Measurements from ENCODE around the gene ATG101.
A peak's percentile ranks its signal among the peaks of the same experiment; 100 is the strongest.

ATG101 gene

DNA sequence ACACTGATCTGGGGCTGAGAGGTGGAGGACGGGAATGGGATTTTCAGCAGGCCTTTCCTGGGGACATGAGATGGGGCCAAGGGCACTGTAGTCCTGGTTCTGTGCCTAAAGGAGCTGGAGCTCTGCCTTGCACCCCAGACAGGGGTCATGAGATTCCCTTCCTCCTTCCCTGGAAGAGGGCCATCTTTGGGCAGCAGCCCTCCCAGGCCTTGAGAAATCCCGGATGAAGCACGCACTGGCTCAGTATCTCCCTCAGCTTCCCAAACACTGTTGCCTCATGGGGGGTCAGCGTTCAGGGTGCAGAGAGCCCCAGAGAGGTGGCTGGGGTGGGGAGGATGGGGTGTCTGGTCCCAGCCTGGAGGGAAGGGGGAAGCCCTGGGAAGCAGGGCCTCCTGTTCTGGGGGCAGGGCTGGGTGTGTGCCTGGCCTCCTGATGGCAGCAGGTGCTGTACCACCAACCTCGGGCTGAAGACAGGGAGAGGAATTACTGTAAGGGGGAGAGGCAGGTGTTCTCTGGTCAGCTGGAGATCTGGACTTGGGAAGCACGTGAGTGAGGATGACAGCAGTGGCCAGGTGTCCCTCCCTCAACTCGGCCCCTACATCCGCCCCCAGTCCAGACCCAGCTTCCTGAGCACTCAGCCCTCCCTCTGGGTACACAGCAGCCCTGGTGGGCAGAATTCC is 26.9 kb upstream of the ATG101 start:
- DNase-seq, result no peak

DNA sequence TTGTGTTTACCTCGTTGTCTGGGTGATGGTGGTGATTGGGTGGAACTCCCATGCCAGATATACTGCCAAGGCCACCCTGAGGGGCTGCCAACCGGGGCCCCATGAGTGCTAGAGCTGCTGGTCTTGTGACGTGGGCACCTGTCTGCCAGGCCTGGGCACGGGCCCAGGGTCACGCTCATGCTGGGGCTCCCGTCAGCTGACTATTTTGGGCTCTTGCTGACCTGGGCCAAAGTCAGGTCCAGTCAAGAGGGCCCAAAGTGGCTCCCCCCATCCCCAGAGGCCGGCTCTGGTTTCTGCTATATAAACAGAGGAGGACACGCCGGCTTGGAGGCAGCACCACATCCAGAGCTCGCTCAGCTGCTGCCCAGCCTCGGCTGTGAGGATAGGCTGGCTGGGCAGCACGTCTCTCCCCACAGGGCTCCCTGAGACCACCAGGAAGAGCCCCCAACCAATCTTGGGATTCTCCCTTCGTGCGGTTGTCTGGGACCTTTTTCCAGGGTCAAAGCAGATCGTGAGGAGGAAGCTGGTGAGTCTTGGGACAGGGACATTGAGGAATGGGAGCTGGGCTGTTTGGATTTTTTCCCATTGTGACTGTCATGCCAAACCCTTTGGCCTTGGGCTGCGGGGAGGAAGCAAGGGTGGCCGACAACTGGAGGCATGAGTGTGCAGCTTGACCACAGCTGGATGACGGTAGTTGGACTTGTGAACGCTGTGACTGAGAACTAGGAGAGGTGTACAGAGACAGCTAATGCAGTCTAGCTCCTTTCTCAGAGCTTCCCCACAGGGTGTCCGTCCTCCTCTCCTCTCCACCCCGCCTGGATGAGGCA is 26.2 kb upstream of the ATG101 start:
- DNase-seq, result no peak

DNA sequence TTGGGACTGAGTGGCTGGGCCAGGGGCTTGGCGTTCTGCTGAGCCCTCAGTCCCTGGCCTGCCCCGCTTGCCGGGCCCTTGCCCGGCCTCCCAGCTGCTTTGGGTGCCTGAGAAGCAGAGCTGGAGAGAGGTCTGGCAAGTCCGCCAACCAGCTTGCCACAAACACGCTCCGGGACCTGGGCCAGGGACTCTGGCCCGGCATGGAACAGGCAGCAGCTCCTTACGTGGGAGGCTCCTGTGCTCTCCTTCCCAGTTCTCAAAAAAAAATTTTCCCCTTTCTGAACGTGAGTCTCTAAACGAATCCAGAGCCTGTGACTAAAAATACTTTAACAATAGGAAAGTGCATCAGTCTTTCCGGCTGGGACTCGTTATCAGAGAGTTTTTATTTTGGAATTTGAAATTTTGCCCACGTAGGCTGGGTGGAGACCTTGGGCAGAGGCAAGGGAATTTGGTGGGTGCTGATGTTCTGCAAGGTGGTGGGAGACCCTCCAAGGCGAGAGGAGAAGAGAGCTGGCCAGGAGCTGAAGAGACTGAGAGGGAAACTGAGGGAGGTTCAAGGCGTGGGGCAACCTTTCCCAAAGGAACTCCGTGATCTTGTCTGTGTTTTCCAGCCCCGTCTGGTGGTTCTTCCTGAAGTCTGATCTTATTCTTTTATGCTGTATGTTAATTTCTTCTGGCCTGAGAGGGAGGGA is 25.3 kb upstream of the ATG101 start:
- no peak for DNase-seq

DNA sequence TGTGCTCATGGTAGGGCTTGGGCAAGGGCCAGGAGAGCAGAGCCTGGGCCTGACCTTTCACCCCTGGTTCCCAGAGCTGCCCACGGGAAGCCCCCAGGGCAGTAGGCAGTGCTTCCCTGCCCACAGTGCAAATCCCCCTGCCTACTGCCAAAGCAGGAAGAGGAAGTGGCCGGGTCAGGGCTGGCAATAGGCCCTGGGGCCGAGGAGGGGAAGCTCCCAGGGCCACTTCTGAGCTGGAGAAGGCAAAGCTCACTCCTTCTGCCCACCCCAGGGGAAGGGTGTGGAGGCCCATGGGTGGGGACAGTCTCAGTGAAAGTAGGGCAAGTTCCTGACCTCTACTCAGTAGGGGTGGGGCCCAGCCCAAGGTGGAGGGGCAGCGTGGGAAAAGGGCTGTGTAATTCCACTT is 24.0 kb upstream of the ATG101 start:
- no peak for DNase-seq

DNA sequence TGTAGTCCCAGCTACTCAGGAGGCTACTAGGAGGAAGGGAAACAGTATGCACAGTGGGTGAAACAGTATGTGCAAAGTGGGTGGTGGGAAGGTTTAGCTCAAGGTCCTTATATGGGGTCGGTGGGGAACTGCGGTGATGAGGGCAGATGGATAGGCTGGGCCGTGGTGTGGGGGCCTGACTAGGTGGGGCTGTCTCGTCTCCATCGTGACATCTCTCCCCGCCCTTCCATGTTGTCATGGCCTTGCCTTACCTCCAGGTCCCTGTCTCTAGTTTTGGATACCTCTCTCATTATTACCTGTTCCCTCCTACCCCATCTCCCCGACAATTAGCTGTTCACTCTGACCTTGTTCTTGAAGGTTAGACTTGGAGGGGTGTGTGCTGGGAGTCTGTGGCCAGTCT is 22.9 kb upstream of the ATG101 start:
- DNase-seq, result no peak

DNA sequence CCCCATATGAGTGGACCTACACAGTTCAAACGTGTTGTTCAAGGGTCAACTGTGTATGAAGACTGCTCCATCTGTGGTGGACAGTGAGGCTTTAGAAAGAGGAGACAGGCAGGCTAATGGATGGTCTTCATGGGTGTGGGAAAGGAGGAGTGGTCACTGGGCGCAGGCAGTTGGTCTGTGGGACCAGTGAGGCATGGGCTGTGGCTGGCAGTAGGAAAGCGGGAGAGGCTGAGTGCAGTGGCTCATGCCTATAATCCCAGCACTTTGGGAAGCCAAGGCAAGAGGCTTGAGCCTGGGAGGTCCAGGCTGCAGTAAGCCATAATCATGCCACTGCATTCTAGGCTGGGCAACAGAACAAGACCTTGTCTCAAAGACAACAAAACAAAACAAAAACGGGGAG is 20.5 kb upstream of the ATG101 start:
- no peak for DNase-seq

DNA sequence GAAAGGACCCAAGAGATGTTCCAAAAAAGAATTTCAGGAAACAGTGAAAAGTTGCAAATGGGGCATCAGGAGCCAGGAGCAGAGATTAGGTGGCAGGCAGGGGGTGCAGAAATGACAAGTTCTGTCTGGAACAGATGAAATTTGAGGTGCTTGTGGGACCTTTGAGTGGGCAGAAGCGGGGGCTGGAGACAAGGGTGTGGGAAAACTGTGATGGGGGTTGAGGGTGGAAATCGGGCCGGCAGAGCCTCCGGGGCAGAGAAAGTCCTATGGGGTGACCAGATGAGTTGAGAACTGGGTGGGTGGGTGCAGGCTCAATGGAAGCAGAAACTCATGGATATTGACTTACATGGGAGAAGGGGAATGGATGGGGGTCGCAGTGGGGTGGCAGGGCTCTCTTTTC is 20.1 kb upstream of the ATG101 start:
- DNase-seq, result no peak

DNA sequence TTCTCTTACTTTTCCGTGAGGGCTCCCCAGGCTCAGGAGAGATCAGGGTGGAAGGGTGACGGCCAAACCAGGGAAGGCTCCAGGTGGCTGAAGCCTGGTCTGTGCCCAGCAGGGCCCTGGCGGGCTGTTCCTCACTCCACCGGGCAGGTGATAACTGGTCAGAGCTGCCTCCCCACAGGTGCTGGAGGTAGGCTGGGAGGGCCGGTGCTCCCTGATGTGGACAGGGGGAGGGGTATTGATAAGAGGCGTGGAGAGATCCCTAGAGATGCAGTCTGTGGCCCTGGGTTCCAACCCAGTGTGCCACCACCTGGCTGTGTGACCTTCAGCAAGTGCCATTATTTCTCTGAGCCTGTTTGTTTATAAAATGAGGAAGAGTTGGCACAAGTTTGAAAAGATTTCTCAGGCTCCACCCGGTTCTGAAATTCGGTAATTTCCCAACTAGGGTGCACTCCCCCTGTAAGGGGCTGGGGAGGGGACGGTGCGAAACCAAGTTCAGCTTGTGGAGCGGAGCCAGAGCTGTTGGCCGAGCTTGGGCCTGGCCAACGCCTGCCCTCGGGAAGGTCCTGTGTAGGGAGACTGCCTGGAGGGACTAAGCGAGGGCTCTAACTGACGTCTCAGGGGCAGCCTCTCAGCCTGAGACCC is 19.5 kb upstream of the ATG101 start:
- DNase-seq, result no peak

DNA sequence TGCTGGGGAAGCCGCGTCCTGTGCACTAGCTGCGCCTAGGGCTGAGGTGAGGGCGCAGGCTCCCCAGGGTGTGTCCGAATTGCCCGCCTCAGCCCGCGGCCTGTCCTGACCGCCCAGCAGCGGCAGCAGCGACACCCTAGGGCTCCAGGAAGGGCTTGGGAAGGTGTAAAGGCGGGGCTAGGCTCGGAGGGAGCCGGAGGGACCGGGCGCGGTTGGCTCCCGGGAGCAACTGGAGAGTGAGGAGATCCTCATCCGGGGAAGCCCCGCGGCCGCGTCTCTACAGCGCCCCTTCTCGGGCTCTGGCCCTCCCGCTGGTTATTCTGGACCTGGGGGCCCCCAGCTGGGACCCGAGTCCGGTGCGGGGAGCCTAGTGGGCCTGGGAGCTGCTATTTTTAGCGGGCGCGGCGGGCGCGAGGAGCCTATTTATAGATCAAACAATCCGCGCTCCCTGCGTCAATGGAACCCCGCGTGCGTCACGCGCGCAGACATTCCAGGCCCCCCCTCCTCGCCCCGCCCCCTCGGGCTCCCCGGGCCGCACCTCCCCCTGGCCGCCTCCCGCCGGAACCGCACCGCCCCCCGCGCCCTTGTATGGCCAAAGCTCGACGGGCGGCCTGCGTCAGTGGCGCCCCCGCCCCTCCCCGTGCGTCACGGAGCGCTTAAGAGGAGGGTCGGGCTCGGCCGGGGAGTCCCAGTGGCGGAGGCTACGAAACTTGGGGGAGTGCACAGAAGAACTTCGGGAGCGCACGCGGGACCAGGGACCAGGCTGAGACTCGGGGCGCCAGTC is 18.8 kb upstream of the ATG101 start, which contains the start of gene NR4A1:
Gene NR4A1, plus strand, starts transcription at position 685 of the 784 bp plus-strand sequence. CDS start 2,887 bp downstream, outside the sequence.
- peak; percentile 38 for DNase-seq

DNA sequence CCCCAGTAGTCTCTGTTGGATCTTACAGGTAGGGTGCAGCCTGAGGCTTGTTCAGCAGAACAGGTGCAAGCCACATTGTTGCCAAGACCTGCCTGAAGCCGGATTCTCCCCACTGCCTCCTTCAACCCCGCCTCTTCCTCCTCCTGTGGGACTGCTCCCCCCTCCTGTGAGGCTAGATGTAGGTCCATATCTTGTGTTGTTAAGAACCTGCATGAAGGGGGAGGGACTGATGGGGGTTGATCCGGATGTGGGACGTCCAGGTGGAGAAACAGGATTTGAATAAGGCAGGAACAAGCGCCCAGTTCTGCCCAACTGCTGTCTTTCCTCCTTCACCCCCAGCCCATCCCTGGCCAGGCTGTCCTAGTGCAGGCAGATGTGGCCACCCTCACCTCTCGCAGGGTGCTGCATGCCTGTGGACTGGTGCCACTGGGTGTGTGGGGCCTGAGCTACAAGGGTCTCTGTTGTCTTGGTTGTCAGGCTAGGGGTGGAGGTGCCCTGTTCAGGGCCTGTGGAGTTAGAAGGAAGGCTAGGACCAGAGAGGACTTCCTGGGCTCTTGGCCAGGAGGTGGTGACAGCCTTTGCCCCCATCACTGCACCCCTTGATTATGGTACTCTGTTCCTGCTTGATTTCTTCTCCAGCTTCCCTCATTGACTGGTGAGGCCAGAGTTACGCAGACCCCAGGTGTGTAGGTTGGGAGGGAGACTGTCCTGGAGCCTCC is 17.2 kb upstream of the ATG101 start:
- DNase-seq, result no peak

DNA sequence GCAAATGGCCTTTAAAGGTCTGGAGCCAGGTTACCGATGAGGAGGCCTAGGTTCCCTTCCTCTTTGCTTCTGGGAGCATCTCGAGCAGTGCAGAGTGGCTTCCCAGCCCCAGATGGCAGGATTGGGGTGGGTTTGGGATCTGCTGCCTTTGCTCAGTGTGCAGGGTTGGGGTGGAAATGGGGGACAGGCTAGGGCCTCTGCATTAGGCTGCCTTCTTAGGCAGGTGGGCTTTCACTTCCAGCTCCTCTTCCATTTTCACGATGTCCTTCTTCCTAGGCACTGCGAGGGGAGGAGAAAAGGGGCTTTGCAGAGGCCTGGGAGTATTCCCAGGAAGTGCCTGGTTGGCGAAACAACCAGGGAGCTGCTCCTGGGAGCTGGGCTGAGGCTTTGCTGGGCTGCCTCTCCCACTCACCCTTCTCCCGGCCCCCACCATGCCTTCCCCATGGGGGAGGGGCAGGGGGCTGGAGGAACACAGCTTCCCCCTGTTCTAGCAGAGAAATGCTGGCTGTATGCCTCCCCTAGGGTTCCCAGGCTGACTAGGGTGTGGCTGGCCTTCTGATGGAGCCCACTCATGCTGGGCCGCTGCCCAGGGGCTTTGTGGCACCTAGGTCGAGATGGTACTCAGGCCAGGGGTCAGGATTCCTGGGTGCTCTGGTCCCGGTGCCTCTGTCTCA is 16.1 kb upstream of the ATG101 start:
- no peak for DNase-seq

DNA sequence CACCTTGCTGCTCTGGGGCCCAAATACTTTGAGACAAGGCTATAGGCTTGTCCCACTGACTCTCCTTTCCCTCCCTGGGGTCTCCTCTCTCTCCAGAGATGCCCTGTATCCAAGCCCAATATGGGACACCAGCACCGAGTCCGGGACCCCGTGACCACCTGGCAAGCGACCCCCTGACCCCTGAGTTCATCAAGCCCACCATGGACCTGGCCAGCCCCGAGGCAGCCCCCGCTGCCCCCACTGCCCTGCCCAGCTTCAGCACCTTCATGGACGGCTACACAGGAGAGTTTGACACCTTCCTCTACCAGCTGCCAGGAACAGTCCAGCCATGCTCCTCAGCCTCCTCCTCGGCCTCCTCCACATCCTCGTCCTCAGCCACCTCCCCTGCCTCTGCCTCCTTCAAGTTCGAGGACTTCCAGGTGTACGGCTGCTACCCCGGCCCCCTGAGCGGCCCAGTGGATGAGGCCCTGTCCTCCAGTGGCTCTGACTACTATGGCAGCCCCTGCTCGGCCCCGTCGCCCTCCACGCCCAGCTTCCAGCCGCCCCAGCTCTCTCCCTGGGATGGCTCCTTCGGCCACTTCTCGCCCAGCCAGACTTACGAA is 15.4 kb upstream of the ATG101 start:
- DNase-seq, result no peak

DNA sequence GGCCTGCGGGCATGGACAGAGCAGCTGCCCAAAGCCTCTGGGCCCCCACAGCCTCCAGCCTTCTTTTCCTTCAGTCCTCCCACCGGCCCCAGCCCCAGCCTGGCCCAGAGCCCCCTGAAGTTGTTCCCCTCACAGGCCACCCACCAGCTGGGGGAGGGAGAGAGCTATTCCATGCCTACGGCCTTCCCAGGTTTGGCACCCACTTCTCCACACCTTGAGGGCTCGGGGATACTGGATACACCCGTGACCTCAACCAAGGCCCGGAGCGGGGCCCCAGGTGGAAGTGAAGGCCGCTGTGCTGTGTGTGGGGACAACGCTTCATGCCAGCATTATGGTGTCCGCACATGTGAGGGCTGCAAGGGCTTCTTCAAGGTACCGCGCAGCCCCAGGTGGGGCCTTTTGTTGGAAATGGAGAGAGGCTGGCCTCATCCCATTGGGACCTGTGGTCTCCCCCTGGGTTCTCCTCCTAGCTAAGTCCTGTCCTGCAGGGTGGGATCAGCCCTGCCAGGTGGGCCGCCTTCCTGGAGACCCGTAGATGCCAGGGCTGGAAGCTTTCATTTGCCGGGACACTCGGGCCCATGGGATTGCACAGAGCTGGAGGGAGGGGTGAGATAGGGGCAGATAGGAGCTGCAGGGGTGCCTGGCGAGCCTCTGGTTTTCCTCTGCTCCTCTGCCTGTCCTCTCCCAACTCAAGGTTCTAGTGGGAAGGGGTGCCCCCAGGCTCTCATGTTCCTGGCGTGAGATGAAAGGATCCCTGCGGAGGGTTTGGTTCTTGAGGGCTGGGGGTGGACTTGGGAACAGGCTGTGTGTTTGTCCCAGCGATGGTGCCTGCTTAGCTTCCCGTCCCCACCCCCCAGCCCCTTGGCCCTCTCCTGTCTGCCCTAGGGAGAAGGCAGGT is 14.7 kb upstream of the ATG101 start:
- DNase-seq, result no peak

DNA sequence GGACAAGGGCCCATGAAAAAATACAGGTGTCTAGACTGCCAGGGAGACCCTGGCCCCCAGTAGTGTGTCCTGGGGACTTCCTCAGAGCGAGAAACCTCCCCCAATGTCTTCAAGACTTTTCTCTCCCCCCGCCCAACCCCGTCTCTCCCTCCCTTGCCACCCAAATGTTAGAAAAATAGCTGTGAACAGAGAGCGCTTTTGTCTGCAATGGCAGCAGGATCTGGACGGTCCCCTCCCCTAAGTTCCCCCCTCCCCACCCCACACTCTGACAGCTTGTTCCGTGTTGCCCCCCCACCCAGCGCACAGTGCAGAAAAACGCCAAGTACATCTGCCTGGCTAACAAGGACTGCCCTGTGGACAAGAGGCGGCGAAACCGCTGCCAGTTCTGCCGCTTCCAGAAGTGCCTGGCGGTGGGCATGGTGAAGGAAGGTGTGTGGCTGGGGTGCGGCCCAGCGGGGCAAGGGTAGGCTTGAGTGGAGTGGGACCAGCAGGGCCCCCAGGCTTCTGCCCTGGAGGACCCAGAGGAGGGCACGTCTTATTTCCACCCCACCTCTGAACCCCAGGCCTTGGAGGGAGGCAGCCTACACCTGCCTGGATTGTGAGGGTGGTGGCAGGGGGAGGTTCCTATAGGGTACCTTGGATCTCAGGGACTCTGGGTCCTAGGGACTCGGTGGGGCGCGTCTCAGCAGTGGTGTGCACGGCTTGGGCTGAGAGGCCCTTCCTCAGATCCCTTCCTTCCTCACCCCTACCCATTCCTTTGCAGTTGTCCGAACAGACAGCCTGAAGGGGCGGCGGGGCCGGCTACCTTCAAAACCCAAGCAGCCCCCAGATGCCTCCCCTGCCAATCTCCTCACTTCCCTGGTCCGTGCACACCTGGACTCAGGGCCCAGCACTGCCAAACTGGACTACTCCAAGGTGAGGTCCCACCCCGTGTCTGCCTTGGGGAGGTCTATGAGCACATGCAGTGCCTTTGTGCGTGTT is 13.8 kb upstream of the ATG101 start:
- DNase-seq, result no peak

DNA sequence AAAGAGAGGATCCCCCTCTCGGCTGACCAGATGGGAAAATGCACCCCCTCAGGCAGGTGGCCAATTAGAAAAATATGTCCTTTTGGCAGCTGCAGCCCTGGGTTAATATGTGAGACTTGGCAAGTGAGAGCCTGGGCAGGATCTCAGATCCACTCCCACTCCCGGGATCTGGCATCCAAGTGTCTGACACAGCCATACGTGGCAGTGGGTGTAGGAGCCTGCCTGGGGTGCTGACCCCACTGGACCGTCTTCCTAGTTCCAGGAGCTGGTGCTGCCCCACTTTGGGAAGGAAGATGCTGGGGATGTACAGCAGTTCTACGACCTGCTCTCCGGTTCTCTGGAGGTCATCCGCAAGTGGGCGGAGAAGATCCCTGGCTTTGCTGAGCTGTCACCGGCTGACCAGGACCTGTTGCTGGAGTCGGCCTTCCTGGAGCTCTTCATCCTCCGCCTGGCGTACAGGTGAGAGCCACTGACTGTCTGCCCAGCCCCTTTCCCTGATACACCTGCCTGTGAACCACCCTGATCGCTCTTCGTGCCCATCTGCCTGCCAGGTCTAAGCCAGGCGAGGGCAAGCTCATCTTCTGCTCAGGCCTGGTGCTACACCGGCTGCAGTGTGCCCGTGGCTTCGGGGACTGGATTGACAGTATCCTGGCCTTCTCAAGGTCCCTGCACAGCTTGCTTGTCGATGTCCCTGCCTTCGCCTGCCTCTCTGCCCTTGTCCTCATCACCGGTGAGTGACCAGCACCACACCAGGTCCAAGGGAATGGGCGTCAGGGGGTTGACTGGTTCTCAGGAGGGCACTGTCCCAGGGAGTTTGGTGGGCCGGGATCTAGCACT is 12.8 kb upstream of the ATG101 start:
- no peak for DNase-seq

DNA sequence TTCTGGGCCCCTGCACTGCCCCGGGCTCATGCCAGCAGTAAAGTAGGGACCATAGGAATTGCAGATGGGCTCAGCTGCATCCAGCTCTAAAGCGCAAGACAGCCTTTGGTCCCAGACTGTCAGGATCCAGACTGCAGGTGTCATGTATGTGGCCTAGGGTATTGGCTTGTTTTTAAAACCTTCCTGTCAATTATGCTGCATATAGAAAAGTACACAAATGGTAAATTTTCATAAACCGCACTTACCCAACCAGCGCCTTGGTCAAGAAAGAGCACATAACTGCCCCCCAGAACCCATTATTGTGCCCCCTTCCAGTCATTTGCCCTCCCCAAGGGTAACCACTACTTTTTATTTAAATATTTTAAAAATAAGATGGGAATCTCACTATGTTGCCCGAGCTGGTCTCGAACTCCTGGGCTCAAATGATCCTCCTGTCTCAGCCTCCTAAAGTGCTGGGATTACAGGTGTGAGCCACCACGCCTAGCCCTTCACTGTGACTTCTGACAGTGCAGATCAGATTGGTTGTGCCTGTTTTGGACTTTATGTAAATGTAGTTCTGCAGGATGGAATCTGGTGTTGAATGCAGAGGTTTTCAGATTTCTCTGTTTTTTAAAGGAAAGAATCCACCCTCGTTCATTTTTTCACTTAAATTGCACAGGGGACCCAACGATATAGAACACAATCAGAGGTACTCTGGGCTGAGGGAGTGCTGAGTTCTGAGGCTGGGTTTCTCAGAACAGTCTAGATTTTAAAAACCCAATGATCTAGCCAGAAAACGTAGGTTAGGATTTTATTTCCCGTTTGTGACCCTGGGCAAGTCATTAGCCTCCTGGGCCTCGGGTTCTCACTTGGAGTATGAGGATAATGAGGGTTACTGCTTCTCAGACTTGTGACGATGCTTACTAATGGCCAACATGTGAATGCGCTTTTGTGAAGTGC is 11.9 kb upstream of the ATG101 start:
- no peak for DNase-seq
